Panc1 (cell line): ENCODE measurements around the gene NCOA3.

Source experiments
- CTCF ChIP-seq: fragments of 450-650 bp; IDR thresholded peaks from 2 replicates; pipeline ENCODE4 v1.5.1; 2017; ENCODE audit warnings: mild to moderate bottlenecking
- POLR2AphosphoS5 ChIP-seq: IDR thresholded peaks from 2 replicates; pipeline ENCODE4 v1.6.1; 2012; ENCODE audit warnings: mild to moderate bottlenecking, low read depth, low read length, moderate library complexity
- REST ChIP-seq, 2 experiments: IDR thresholded peaks; 2 replicates each; pipeline ENCODE4 v1.6.1; 2011 to 2012; ENCODE audit warnings: low read depth in 2 of 2, control low read depth in 1 of 2, low read length in 1 of 2, mild to moderate bottlenecking in 1 of 2, moderate library complexity in 1 of 2; ENCODE audit not compliant: insufficient read depth in 1 of 2
- SIN3A ChIP-seq: IDR thresholded peaks from 2 replicates; pipeline ENCODE4 v1.6.1; 2012; ENCODE audit warnings: low read depth, mild to moderate bottlenecking, low read length, moderate library complexity, borderline replicate concordance; ENCODE audit not compliant: insufficient read depth

DNA sequence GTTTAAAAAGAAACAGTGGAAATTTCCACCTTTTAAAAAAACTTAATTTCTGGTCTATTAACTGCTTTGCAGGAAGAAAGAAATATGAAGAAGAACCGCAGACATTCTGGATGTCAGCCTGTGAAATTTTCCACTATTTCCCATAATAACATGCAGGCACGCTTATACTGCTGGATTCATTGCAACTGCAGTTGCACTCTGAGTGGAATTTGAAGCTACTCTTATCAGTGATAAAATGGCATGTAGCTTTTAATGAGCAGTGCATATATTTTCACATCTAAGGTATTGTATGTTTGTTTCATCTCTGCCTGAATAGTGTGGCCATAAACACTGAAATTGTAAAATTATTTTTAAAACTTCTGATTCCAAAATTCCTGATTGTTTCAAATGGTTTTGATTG, 28.2 kb downstream of the NCOA3 start:
- no peak for TF ChIP-seq CTCF
- no peak for TF ChIP-seq REST (IDR thresholded peaks at IDR 0.05; ENCODE audit: insufficient read depth in 1 of 2, low read depth in 2 of 2, low read length in 1 of 2)
- no peak for TF ChIP-seq SIN3A
- TF ChIP-seq POLR2AphosphoS5, result no peak
